H54 (cell line): ENCODE data around the gene CCL2.

Experiments
- DNase-seq: peaks from one replicate; pipeline ENCODE4 v3.0.0; 2011; ENCODE audit warnings: low spot score, mixed read lengths; ENCODE audit not compliant: insufficient read length
- FAIRE-seq: peaks from 3 replicates; lab custom pipeline; 2011; peaks lifted over from hg19 to GRCh38; lab: Jason Lieb, UNC
- POLR2A ChIP-seq: IDR thresholded peaks from 2 replicates; pipeline ENCODE4 v1.6.1; 2011; ENCODE audit warnings: low read depth, mild to moderate bottlenecking, low read length

CCL2 gene

DNA sequence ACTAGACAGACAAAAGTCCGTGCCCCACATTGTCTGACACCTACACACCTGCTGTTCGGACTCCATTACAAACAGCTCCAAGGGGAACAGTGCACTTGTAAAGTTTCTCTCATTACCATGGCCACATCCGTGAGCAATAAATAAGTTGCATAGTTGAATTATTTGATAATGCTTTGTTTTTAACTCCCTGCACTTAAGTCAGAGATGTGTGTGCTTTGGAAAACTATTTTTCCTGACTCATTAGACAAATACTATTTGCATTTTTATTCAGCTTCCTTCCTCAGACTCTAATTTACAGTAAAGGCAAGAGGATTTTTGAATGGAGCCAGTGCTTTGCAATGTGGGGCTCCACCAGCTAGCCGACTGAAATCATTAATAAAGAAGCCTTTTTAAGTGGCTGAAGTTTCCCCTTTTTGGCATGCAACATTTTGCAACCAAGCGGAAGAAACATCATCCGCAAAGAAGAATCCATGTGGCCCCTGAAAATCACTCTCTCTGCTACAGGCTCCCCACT is 6.5 kb upstream of the CCL2 start:
- DNase-seq (no peak), FAIRE-seq (no peak)
- no peak for TF ChIP-seq POLR2A

DNA sequence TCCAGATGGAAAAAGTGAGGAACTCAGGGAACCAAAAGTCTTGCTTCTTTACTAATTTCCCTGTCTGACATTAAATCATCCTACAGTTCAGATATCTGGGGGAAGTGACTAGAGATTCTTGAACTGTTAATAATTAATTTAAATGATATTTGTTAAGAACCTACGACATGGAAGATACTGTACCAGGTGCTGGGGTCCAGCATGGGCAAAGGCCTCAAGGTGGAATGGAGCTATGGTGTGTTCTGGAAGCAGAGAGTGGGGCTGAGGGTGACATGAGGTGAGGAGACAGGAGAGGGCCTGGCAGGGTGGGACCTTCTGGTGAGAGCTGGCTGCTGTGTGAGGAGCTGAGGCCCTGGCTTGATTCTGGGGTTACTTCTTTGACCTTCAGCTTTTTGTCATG is 6.0 kb upstream of the CCL2 start:
- TF ChIP-seq POLR2A = no peak
- no peak for FAIRE-seq
- DNase-seq = no peak

DNA sequence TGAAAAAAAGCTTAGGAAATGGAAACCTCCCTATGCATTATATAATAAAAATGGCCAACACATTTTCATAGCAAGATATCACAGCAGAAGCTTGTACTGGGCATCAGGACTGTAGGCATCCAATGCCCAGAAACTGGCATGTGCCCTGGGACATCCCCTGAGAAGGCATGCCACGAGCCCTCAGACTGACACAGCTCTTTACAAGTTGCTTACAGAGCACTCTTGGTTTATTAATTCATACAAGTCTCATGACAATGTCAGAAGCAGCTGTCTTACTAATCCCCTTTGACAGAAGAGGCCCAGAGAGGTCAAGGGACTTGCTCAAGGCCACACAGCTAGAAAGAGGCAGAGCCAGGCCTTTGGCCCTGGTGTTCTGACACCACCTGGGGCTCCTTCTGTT is 5.6 kb upstream of the CCL2 start:
- no peak for TF ChIP-seq POLR2A
- no peak for FAIRE-seq

DNA sequence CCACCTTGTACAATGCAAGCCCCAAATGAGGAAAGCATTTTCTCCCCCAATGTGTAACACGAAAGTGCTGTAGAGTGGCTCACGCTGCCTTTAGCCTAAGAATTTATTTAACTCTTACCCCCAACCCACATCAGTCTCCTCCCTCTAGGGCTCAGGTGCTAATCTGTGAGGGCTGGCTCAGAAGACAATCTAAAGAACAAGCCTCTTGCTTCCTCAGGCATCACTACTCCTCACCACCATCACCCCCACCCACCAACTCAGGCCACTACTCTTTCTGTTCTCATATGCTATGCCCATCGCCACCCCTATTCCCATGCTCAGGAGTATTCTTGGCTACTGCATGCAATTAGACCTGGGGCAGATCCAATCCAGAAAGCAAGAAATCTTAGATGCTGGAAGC is 3.9 kb upstream of the CCL2 start:
- DNase-seq (no peak), FAIRE-seq (no peak)
- no peak for TF ChIP-seq POLR2A

More for the DNA sequence above, 5.6 kb upstream of the CCL2 start:
- DNase-seq = no peak

DNA sequence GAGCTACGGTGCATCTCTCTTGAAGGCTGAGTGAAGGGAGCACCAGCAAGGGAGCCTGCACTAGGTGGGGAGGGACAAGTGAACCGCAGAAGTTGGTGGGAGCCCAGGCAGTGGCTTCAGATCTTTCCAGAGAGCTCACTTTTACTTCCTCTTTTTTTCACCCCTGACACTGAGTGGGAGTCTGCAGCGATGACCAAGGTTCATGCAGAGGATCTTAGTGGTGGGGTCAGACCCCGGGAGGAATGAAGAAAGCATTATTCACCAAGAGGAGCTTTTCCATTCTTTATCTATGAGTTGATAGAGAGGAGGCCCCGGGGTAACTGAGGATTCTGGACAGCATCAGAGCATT is 3.0 kb upstream of the CCL2 start:
- FAIRE-seq (no peak), DNase-seq (no peak)
- TF ChIP-seq POLR2A = no peak

DNA sequence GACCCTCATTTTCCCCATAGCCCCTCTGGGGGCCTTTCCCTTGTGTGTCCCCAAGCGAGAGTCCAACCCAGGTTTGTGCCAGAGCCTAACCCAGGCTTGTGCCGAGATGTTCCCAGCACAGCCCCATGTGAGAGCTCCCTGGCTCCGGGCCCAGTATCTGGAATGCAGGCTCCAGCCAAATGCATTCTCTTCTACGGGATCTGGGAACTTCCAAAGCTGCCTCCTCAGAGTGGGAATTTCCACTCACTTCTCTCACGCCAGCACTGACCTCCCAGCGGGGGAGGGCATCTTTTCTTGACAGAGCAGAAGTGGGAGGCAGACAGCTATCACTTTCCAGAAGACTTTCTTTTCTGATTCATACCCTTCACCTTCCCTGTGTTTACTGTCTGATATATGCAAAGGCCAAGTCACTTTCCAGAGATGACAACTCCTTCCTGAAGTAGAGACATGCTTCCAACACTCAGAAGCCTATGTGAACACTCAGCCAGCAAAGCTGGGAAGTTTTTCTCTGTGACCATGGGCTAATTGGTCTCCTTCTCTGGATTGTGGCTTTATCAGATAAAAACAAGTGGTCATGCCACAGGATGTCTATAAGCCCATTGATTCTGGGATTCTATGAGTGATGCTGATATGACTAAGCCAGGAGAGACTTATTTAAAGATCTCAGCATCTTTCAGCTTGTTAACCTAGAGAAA is 2.5 kb upstream of the CCL2 start:
- FAIRE-seq (no peak), DNase-seq (no peak)
- TF ChIP-seq POLR2A = no peak

DNA sequence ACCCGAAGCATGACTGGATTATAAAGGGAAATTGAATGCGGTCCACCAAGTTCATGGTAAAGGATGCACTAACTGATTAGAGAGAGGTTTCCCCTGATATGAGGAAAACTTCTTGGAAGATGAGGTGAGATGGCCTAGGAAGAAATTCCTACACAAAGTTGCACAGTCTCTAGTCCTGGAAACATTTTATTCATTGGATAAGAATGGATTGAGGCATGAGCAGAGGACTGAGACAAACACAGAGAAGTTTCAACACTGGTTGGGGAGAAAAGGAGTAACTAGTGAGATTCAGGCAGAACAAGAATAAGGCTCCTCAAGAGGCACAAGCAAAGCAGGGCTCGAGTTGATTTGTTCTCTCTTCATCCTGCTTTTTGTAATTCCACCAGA is 2.0 kb upstream of the CCL2 start:
- no peak for DNase-seq
- no peak for FAIRE-seq
- no peak for TF ChIP-seq POLR2A

DNA sequence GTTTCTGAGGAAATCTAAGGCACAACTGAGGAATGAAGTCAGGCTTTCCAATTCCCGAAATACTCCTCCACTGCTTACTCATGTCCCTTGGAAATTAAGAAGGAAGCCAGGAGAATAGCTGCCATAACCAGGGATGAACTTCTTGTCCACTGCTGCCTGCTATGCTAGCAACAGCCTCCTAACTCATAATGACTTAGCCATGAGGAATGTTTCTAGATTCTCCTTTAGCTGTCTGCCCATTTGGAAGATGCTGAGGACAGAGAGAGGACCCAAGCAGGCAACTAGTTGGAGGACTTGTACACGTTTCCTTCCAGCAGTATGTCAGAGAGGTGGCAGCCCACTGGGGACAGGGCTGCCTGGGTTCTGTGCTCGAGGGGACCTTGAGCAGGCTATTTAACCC is 939 bp upstream of the CCL2 start:
- FAIRE-seq (no peak), DNase-seq (no peak)

DNA sequence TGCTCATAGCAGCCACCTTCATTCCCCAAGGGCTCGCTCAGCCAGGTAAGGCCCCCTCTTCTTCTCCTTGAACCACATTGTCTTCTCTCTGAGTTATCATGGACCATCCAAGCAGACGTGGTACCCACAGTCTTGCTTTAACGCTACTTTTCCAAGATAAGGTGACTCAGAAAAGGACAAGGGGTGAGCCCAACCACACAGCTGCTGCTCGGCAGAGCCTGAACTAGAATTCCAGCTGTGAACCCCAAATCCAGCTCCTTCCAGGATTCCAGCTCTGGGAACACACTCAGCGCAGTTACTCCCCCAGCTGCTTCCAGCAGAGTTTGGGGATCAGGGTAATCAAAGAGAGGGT is 272 bp downstream of the CCL2 start:
- no peak for FAIRE-seq
- TF ChIP-seq POLR2A = no peak
- DNase-seq = no peak

More for the DNA sequence above, 939 bp upstream of the CCL2 start:
- TF ChIP-seq POLR2A = no peak

DNA sequence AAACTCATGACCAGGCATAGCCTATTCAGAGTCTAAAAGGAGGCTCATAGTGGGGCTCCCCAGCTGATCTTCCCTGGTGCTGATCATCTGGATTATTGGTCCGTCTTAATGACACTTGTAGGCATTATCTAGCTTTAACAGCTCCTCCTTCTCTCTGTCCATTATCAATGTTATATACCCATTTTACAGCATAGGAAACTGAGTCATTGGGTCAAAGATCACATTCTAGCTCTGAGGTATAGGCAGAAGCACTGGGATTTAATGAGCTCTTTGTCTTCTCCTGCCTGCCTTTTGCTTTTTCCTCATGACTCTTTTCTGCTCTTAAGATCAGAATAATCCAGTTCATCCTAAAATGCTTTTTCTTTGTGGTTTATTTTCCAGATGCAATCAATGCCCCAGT is 756 bp downstream of the CCL2 start:
- FAIRE-seq = no peak

DNA sequence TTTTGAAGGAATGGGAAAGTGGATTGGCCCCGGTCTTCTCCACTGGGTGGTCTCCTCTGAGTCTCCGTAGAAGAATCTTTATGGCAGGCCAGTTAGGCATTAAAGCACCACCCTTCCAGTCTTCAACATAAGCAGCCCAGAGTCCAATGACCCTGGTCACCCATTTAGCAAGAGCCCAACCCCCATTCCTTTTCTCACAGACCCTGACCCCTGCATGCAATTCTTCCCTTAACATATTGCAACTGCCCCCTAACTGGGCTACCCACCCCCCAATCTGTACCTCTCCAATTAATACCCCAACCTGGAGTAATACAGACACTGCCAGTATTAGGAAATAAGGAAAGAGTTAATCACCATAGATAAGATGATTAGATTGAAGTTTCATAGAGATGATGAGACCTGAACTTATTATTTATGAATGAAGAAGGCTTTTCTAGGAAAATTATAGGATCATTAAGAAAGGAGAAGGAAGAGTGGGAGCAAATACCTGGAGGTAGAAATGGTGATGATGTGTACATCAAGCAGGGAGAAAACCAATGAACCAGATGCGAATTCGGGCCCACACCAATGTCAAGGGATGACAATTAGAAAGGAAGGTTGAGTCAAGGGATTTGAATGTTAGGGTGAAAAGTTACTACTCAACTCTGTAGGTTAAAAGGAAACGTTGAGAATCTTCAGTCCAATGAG is 2.4 kb downstream of the CCL2 start:
- no peak for DNase-seq
- no peak for FAIRE-seq
- TF ChIP-seq POLR2A = no peak

More for the DNA sequence above, 756 bp downstream of the CCL2 start:
- no peak for DNase-seq
- no peak for TF ChIP-seq POLR2A

DNA sequence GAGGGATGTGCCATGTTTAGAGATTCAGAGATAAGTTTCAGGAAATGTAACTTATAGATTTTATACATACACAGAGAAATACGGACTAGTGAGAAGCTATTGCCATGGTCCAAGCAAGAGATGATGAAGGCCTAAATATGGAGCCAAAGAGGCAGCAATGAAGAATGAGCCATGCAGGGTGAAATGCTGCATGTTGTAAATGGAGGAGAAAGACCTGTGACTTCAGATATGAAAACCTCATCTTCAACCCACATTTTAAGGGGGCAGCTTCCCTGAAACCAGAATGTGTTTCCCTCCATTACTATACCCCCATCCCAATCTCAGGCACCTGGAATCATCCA is 2.9 kb downstream of the CCL2 start:
- no peak for DNase-seq
- no peak for FAIRE-seq
- no peak for TF ChIP-seq POLR2A

DNA sequence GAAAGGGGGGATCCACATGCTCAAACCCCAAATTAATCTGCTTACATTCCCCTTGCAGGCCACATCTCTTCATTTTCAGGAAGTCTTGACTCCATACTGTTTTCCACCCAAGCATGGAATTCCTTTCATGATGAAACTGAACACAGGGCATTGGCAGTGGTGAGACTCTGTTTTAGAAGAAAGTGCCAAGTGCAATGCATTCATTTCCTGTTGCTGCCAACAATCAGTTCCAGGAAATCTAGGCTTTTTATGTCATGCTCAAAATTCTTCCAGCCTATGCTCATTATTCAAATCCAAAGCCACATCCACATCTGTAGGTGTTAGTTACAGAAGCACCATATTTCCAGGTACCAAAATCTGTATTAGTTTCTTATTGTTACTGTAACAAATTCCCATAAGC is 4.1 kb downstream of the CCL2 start:
- no peak for TF ChIP-seq POLR2A
- DNase-seq (no peak), FAIRE-seq (no peak)

DNA sequence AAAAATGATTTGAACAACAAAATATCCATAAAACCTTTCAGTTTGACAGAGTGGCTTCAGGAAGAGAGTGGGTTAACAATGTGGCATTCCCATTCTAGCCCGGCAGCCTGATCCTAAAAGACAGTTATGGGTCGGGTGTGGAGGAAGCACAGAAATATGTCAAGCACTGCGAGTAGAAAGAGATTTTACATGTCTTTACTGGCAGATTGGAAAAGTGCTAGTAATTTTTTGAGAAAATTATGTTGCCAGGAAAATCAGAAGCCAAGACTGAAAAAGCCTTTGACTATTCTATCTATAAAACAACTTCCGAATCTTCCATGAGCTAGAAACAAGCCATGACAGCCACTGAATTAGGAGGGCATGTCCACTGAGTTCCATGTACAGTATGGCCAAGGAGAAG is 5.8 kb downstream of the CCL2 start:
- no peak for TF ChIP-seq POLR2A
- no peak for FAIRE-seq
- DNase-seq = no peak
